Lower leg skin (tissue), 4 donors: ENCODE results near the gene MGLL. TPM values are rescaled to one million over a fixed set of nuclear protein-coding genes. Genes with fewer than 3 reads are reported as not detected.
A peak's percentile ranks its signal among the peaks of the same experiment; 100 is the strongest.

Source experiments
- DNase-seq, 2 donors: peaks; one replicate each; pipeline ENCODE4 v3.0.0-alpha.2; 2019; ENCODE audit warnings: low spot score in 2 of 2
- H3K4me3 ChIP-seq: fragments of 200-600 bp; sonication (generic); 2 replicates; pipeline ENCODE4 v1.5.1; 2017; ENCODE audit warnings: mild to moderate bottlenecking, low read depth; ENCODE audit not compliant: poor library complexity, severe bottlenecking
- CTCF ChIP-seq, 3 donors: fragments of 450-650 bp; IDR thresholded peaks; one replicate each; pipeline ENCODE4 v1.5.1; 2016; ENCODE audit warnings: antibody characterized with exemption in 3 of 3, mild to moderate bottlenecking in 3 of 3, moderate library complexity in 2 of 3
- POLR2A ChIP-seq, 2 donors: fragments of 450-650 bp; IDR thresholded peaks; one replicate each; pipeline ENCODE4 v1.6.1; 2016 to 2017; ENCODE audit warnings: antibody characterized with exemption in 2 of 2, mild to moderate bottlenecking in 1 of 2, moderate library complexity in 1 of 2
- WGBS, 2 donors: methylation state at CpG; one replicate each; pipeline ENCODE4 v1.1.5; 2018; 5-methylcytosine and 5-hydroxymethylcytosine counted together
- intact Hi-C: fragments of 100-400 bp; cut with DNase I; formaldehyde crosslinking; loops from one replicate; pipeline ENCODE4 v1.15.0; 2023; ENCODE audit warnings: low total_unique reads
- total RNA-seq, 4 donors: library from RNA; depleted of rRNA; stranded (reverse); fragments of >200 nt; gene quantifications; one replicate each; pipeline ENCODE4 v1.1.0, GENCODE V29; 2016

Gene MGLL
- total RNA-seq, 4 donors from 2014 or later, result 44.0 to 57.4 (median 48.0) TPM

GRCh38 chr3:127788451-127788909 lies 33.8 kb downstream of the MGLL start:
- TF ChIP-seq CTCF (IDR thresholded peaks at IDR 0.05) (no peak), POLR2A (IDR thresholded peaks at IDR 0.05) (no peak)
- WGBS, 2 donors, result 73 to 84% methylated on average over 9 of the region's 9 CpGs

GRCh38 chr3:127787571-127788365 lies 34.5 kb downstream of the MGLL start:
- 64 to 66% methylated on average over 16 of the region's 16 CpGs for whole genome bisulfite sequencing, 2 donors
- no peak overlapping the region for H3K4me3 ChIP-seq
- intact Hi-C loops, result no loop called here
- no peak for TF ChIP-seq POLR2A (IDR thresholded peaks at IDR 0.05)
- peak in 1 of 2 donors; percentile 81 for DNase-seq

More at GRCh38 chr3:127788451-127788909, 33.8 kb downstream of the MGLL start:
- DNase-seq, result peak in 1 of 2 donors; percentile 72
- no peak overlapping the region for H3K4me3 ChIP-seq
- intact Hi-C loops, result no loop called here

GRCh38 chr3:127787071-127787490 lies 35.2 kb downstream of the MGLL start:
- DNase-seq, result peak in 1 of 2 donors; percentile 89
- no peak overlapping the region for H3K4me3 ChIP-seq
- TF ChIP-seq CTCF (IDR thresholded peaks at IDR 0.05) (no peak), POLR2A (IDR thresholded peaks at IDR 0.05) (no peak)

GRCh38 chr3:127786353-127787070 lies 35.8 kb downstream of the MGLL start:
- DNase-seq, result peak; percentile 77 to 96
- intact Hi-C loops, result no loop called here
- TF ChIP-seq CTCF (IDR thresholded peaks at IDR 0.05) (no peak), POLR2A (IDR thresholded peaks at IDR 0.05) (no peak)
- WGBS, 2 donors, result 59 to 70% methylated on average over 19 of the region's 19 CpGs
- no peak overlapping the region for H3K4me3 ChIP-seq

More at GRCh38 chr3:127787071-127787490, 35.2 kb downstream of the MGLL start:
- intact Hi-C loops, result no loop called here
- WGBS, 2 donors, result 60 to 62% methylated on average over 8 to 9 of the region's 9 CpGs

- 56 to 62% methylated on average over 11 to 12 of the region's 12 CpGs for WGBS, 2 donors
- no peak overlapping the region for H3K4me3 ChIP-seq
- no peak for DNase-seq
- TF ChIP-seq CTCF (IDR thresholded peaks at IDR 0.05), result no peak
- TF ChIP-seq POLR2A (IDR thresholded peaks at IDR 0.05), result no peak
- intact Hi-C loops, result no loop called here
These were observed 36.5 kb downstream of the MGLL start for GRCh38 chr3:127785711-127786265.
